Activated effector memory CD4-positive, alpha-beta T cell treated with Interleukin-2 at 50 U/mL for 16 hours (primary cell): ENCODE measurements around the gene PRPF19.
A peak's percentile ranks its signal among the peaks of the same experiment; 100 is the strongest.

Source experiments
- DNase-seq: peaks from one replicate; pipeline ENCODE4 v3.0.0-alpha.2; 2020

PRPF19 gene

GRCh38 chr11:60906132-60906972, at the start of gene PRPF19:
Gene PRPF19, minus strand, starts transcription at chr11:60906585. Its CDS starts 203 bp downstream, at chr11:60906382.
- peak; percentile 98 for DNase-seq

- DNase-seq, result no peak
Measured at GRCh38 chr11:60955571-60955970, 49.2 kb upstream of the PRPF19 start.

- no peak for DNase-seq
Measured at GRCh38 chr11:60954421-60954820, 48.0 kb upstream of the PRPF19 start.

- DNase-seq, result no peak
Measured at GRCh38 chr11:60953781-60954180, 47.4 kb upstream of the PRPF19 start.

- no peak for DNase-seq
Measured at GRCh38 chr11:60952742-60953170, 46.4 kb upstream of the PRPF19 start.

- DNase-seq, result no peak
Measured at GRCh38 chr11:60951904-60952741, 45.7 kb upstream of the PRPF19 start, which contains the start of gene SLC15A3. Gene SLC15A3, minus strand, starts transcription at chr11:60952176. Its CDS starts 625 bp downstream, at chr11:60951551.

- DNase-seq, result no peak
Measured at GRCh38 chr11:60951606-60951903, 45.2 kb upstream of the PRPF19 start.

GRCh38 chr11:60950933-60951605, 44.7 kb upstream of the PRPF19 start:
- no peak for DNase-seq

- DNase-seq, result no peak
Measured at GRCh38 chr11:60950024-60950423, 43.6 kb upstream of the PRPF19 start.

- no peak for DNase-seq
Measured at GRCh38 chr11:60948250-60948649, 41.9 kb upstream of the PRPF19 start.

- DNase-seq, result no peak
Measured at GRCh38 chr11:60947700-60948099, 41.3 kb upstream of the PRPF19 start.

- DNase-seq, result no peak
Measured at GRCh38 chr11:60946601-60947264, 40.3 kb upstream of the PRPF19 start.

- DNase-seq, result no peak
Measured at GRCh38 chr11:60945295-60945667, 38.9 kb upstream of the PRPF19 start.

- DNase-seq, result no peak
Measured at GRCh38 chr11:60944490-60945294, 38.3 kb upstream of the PRPF19 start.

GRCh38 chr11:60942970-60943565, 36.7 kb upstream of the PRPF19 start:
- DNase-seq, result no peak

GRCh38 chr11:60942219-60942618, 35.8 kb upstream of the PRPF19 start:
- DNase-seq, result no peak

GRCh38 chr11:60941371-60942119, 35.2 kb upstream of the PRPF19 start:
- DNase-seq, result no peak

GRCh38 chr11:60939855-60940254, 33.5 kb upstream of the PRPF19 start:
- DNase-seq, result no peak

GRCh38 chr11:60939301-60939700, 32.9 kb upstream of the PRPF19 start:
- DNase-seq, result no peak

GRCh38 chr11:60938500-60938899, 32.1 kb upstream of the PRPF19 start:
- DNase-seq, result no peak

- no peak for DNase-seq
Measured at GRCh38 chr11:60937811-60938210, 31.4 kb upstream of the PRPF19 start.
